Renal cortex interstitium (tissue), 11 donors: Measurements from ENCODE around the gene RAB11FIP4. TPM values are rescaled to one million over a fixed set of nuclear protein-coding genes. Genes with fewer than 3 reads are reported as not detected.
"Not testable (repeated sequence)": the region's sequence is repeated elsewhere in the genome, so short reads cannot be mapped to it uniquely, and the experiment has no call there.

Experiments
- DNase-seq, 11 donors: peaks; one replicate each; pipeline ENCODE4 v3.0.0-alpha.2; 2013; ENCODE audit warnings: low read depth in 9 of 11, low spot score in 4 of 11; ENCODE audit errors: extremely low read depth in 1 of 11
- polyA plus RNA-seq, 3 donors: library from polyadenylated mRNA; unstranded; fragments of 120-200 nt; gene quantifications; one replicate each; pipeline ENCODE4 v1.2.1, GENCODE V29; 2013; ENCODE audit not compliant: insufficient read length in 3 of 3

RAB11FIP4 gene
- polyA plus RNA-seq, 3 donors = 14.0 to 14.8 (median 14.2) TPM

DNA sequence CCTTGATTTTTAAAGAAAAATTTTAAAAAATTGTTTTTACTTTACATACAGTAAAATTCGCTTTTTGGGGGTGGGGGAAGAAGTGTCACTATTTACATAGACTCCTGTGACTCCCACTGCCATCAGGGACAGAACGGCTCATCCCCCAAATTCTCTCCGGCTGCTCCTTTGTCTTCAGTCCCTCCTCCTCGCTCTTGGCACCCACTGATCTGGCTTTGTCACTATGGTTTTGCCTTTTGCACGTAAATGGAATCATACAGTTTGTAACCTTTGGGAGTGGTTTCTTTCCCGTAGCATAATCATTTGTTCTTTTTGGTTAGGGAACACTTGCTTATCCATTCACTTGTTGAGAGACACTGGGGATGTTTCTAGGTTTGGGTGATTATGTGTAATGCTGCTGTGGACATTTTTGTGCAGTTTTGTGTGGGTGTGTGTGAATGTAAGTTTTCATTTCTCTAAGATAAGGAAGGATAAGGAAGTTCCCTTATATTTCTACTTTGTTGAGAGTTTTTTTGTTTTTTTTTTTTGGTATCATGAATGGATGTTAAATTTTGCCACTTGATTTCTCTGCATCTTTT lies 27.4 kb downstream of the RAB11FIP4 start:
- no peak for DNase-seq

DNA sequence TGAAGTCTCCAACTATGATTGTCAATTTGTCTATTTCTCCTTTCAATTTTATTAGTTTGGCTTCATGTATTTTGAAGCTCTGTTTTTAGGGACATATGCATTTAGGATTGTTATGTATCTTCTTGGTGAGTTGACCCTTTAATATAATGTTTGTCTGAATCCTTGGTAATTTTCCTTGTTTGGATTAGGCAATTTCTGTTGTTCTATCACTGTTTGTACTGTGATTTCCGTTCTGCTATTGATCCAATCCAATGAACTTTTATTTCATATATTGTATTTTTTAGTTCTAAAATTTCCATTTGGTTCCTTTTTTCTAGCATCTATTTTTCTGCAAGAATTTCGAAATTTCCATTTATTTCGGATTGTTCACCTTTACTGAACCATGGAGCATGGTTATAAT lies 31.0 kb downstream of the RAB11FIP4 start:
- DNase-seq = no peak

DNA sequence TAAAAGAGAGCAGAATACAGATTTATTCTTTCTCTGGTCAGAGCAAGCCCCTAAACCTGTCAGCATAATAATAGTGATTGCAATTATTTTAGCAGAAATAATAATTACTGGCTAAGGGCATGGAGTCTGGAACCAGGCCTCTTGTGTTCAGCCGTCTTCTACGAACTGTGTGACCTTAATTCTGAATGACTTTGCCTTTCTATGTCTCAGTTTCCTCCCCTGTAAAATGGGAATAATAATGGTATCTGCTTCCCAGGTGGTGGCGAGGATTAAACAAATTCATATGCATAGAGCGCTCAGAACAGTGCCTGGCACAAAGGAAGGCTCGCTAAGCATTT lies 33.4 kb downstream of the RAB11FIP4 start:
- DNase-seq = no peak

DNA sequence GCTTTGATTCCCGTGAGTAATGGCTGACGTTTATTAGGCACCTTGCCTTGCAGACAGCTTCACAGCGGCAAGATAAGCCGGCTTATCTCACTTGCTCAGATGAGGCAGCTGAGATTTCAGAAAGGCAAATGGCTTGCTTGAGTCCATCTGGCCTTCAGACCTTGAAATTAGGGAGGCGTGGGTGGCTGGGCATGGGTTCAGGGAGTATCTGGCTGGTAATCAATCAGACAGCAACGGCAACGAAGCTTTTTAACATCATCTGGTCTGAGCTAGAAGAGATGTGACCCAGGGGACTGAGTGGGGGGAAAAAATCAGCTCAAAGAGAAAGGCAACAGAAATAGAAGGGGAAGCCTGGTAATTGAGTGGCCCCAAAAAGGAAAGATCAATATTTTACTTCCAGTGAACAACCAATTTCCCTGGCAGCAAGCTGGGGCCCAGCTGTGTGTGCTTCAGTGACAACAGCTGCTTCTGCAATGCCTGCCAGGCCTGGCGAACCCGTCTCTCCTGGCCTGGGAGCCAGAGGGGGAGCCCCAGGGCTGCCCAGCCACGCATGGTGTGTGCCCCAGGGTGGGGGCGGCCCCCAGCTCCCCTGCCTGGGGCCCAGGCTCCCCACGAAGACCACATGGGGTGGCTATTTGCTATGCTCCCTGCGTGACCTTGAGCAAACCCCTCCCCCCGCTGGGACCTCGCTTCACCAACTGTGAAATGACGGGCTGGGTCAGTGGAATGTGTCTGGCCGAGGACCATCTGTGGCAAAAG lies 34.0 kb downstream of the RAB11FIP4 start:
- DNase-seq = no peak

DNA sequence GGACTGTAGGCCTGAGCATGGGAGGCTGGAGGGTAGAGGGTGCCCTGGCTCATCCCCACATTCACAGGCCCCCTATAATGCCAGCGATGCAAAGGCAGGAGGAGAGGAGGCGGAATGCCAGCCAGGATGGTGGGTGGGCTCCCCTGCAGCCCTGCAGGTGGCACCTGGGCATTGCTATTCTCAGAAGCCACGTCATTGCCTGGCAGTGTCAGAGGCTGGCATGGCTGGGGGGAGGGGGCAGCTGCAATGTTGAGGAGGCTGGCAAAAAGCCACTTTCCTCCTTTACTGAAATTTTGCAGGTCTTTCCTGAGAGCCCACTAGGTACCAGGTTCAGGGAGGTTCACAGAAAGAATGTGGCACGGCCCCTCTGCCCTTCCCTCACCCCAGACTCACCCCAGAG lies 36.2 kb downstream of the RAB11FIP4 start:
- DNase-seq = no peak

DNA sequence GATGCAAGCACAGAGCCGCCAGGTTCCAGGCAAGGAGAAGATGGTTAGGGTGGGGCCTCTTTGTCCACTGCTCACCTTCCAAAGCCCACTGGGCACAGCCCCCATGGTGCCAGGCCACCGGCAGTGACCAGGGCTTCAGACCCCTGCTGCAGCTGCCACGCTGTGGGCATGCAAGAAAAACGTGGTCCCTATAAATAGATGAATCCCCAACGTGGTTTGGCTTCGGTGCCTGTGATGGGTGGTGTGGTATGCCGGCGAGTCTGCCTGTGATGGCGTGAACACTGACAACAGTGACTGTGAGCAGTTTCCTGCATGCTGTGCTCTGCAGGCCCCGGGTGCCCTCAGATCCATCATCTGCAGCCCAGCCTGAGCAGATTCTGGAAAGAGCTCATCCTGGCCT lies 36.6 kb downstream of the RAB11FIP4 start:
- no peak for DNase-seq

DNA sequence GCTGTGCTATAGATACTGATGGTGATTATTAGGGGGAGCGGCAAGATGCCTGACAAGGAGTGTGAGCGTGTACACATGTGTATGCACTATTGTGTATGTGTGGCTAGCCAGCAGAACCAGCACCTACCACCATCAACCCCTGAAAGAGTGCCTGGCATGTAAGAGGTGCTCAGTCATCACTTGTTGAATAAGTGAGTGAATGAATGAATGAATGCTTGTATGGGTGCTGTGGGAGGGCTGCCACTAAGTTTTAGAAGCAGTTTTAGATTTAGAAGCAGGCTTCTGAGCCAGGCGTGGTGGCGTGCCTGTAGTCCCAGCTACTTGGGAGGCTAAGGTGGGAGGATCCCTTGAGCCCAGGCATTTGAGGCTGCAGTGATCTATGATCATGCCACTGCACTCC lies 37.0 kb downstream of the RAB11FIP4 start:
- DNase-seq = no peak

DNA sequence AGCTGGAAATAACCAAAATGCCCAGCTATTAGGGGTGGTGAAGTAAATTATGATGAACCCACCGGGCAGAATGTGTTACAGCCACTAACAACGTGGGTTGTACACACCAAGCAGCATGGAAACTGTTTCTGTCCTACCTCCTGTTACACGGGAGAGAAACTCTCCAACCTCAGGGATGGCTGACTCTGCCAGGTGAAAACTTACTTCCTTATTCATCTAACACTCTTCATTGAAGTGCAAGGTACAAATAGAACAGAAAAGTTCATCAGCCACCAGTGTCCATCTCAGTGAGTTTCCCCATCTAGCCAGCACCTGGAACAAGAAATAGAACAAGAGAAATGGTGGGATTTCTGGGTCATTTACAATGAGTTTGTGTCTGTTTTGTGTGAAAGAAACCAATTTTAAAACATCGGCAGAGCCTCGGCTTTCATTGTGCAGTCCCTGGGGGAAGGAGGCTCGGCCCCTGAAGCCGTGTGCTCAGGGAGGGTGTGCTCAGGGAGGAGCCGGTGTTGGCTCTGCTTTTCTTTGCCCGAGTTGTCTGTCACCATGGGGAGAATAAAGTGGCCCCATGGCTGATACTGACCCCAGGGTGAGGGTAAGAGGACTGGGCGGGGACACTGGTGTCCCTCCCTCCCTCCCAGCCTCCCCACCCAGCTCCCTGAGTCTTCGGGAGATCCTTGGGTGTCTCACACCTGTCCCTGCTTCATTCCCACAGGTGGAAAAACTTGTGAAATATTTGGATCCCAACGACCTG lies 39.8 kb downstream of the RAB11FIP4 start:
- no peak for DNase-seq

DNA sequence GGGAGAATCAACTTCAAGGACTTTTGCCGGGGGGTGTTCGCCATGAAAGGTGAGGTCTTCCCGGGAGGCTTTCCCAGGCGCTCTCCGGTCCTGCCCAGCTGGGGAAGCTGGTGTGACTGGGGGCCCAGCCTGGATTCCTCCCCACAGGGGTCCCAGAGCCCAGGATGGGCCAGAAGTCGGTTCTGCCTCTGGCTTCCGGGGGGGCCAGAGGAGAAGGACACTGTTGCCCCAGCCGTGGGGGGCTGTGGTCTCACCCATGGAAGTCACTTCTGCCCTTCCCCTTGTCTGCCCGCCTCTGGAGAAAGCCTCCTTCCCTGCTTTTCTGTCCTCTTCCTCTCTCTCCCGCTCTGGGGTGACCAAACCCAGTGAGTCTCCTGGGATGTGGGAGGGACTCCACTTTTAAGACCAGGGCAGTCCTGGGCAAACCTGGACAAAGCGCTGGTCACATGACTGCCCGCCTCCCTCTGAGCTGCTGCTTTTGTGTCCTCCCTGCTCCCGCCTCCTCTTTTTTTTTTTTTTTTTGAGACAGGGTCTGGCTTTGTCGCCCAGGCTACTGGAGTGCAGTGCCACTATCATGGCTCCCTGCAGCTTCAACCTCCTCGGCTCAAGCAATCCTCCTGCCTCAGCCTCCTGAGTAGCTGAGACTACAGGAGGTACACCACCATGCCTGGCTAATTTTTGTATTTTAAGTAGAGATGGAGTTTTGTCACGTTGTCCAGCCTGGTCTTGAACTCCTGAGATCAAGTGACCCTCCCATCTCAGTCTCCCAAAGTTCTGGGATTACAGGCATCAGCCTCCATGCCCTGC lies 40.6 kb downstream of the RAB11FIP4 start:
- DNase-seq = no peak

DNA sequence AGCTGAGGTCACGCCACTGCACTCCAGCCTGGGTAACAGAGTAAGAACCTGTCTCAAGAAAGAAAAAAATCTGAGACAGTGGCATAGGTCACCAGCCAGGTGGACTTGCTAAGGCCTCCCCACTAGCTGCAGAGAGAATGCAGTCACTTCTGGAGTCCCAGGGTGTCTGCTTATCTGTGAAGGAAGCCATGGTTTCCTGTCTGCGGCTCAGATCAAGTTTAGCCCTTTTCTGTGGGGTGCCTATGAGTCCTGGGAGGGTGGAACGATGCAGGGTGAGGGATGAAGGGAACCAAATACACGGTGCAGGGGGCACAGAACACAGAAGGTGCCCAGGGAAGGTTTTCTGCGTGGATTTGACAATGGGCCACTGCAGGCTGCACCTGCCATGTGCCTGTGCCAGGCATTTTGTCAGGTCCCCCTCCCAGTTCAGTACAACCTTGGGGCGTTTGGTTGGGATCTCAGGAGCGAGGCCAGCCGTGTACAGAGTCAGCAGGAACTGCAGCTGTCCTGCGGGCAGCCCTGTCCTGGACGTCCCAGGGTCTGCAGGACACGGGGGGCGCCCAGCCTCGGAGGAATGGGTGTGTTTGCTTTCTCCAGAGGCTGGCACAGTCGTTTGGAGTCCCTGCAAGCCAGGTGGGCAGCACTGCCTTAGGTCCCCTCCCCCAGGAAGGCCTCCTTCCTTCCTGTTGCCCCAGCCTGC lies 41.8 kb downstream of the RAB11FIP4 start:
- no peak for DNase-seq

DNA sequence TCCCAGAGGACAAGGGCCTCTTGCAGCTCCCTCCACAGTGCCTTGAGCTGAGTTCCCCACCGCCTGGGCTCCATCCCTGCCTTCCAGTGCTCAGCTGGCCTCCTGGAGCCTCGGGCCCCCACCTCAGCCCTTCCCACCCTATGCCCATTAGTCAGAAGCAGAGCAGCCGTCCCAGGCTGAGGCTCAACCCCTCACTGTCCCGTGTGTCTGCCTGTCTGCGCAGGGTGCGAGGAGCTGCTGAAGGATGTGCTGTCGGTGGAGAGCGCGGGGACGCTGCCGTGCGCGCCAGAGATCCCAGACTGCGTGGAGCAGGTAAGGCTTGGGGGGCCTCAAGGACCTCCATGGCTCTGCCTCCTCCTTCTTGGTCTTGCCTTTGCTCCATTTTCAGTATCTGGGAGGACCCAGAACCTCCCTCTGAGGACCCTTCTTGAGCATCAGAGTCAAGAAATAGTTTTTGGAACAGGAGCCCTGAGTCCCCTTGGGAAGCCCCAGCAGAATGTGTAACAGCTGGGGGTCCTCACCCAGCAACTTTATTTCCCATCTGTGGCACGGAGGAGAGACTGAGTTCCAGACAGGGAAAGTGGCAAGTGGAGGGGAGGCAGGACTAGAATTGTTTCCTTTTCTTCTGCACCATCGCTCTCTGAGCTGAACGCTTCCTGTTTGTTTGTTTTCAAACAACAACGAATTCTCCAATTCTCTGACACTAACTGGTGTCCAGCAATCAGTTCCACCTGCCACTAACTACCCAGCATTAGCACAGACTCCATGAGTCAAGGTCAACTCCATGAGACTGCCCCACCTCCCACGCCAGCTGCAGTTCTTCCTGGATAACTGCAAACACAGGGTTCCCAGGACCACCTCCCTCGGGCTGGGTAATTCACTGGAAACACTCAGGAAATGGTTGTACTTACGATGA lies 42.6 kb downstream of the RAB11FIP4 start:
- no peak for DNase-seq

DNA sequence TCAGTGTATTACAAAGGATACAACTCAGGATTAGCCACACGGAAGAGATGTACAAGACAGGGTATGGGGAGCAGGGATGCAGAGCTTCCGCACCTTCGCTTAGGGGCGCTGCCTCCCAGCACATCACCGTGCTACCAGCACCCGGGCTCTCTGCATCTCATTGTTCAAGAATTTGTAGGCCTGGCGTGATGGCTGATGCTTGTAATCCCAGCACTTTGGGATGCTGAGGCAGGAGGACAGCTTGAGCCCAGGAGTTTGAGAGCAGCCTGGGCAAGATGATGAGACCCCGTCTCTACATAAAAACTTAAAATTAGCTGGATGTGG lies 43.2 kb downstream of the RAB11FIP4 start:
- no peak for DNase-seq

DNA sequence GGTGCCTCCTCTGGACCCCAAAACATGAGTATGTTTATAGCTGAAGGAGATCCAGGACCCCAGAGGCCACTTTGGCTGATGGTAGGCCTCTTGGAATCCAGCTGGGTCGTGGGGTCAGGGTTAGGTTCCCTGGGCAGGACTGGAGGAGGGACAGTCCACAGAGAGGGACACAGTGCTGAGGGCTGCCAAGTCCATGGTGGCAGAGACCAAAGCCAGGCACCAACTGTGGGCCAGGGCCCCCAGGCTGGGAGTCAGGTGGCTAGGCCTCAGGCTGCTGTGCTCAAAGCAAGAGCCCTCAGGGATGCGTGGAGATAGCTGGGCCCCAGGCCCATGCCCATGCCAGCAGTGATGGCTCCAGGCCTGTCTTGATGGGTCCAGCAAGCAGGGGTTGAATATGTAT lies 44.1 kb downstream of the RAB11FIP4 start:
- DNase-seq = no peak

DNA sequence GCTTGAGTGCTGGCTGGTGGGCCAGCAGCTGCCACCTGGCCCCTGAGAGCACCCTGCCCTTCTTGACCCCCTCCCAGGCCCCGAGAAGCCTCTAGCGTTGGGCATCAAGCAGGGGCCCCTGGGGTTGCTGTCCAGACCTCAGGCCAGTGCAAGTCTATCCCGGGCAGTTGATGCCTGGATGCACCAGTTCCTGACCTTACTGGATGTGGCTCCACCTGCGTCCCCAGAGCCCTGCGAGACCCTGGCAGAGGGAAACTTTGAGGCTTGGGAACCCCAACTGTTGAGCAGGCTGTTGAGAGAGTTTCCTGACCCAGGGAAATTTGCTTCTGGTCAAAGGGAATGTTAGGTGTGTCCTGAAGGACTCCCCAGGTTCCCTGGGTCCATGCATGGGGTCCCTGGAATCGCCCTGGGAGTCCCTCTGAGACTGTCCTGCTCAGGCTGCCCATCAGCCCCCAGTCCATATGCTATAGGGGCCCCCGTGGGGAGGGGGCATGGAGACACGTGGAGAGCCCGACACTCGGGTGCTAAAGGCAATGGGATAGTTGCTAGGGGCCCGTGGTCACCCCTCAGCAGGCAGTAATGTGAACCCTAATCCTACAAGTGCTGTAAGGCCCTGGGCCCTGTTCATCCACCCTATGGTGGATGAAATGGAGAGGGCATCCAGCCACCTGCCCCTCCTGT lies 46.4 kb downstream of the RAB11FIP4 start:
- DNase-seq = no peak

DNA sequence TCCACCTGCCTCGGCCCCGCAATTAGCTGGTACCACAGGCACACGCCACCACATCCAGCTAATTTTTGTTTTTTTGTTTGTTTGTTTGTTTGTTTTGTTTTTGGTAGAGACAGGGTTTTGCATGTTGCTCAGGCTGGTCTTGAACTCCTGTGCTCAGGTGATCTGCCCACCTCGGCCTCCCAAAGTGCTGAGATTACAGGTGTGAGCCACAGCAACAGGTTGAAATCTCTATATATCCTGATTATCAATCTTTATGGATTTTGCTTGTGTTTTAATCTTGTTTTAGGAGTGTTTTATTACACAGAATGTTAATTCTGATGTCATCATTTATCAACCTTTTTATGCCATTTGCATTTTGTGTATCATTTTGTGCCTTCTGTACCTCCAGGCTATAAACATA lies 48.2 kb downstream of the RAB11FIP4 start:
- no peak for DNase-seq

DNA sequence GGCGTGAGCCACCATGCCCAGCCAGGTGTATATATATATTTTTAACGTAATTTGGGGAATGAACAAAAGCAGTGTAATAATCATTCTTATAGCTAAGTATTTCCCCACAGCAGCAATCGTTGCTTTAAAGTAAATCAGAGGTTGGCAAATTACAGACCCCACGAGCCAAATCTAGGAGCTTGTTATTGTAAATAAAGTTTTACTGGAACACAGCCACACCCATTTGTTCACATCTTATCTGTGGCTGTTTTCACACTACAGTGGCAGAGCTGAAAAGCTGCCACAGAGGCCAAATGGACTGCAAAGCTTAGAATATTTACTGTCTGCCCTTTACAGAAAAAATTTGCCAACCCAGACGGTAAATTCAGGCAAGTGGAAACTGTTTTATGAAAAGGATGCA lies 50.8 kb downstream of the RAB11FIP4 start:
- DNase-seq = no peak

DNA sequence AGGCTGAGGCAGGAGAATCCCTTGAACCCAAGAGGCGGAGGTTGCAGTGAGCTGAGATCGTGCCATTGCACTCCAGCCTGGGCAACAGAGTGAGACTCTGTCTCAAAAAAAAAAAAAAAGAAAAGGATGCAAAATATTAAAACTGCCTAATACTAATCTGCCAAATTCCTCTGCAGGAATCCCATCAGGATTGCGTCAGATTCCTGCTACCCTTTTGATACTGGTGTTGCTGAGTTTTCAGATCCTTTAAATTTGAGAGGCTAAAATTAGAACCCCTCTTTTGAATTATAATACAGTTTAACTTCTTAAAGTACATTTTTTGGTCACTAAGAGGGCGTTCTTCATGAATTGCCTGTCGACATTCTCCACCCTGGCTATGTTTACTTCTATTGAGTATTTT lies 51.4 kb downstream of the RAB11FIP4 start:
- not testable (repeated sequence) for DNase-seq

DNA sequence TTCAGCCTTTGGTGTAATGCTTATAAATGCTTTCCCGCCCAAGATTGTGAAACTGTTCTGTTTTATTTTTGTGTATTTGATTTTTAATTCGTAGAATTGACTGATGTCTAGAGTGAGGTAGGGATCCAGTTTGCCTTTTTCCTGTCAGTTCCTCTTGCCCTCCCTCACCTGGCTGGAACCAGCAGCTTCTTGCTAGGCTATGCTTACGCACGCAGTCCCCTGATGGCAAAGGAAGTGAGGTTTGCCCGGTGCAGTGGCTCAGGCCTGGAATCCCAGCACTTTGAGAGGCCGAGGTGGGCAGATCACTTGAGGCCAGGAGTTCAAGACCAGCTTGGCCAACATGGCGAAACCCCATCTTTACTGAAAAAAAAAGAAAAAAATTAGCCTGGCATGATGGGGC lies 51.9 kb downstream of the RAB11FIP4 start:
- DNase-seq = no peak
